Cardiac fibroblast (primary cell): ENCODE measurements around the gene PCDH17.

Source experiments
- DNase-seq, 2 donors: peaks; one replicate each; pipeline versions ENCODE4 v3.0.0 to v3.0.0-alpha.2; 2010; ENCODE audit warnings: low read depth in 2 of 2
- H3K4me3 ChIP-seq, 2 donors: replicated peaks in 1 of 2; 1 replicate in 1 of 2; 2 replicates in 1 of 2; pipeline ENCODE4 v1.5.1; 2011; ENCODE audit warnings: low read depth in 2 of 2, low read length in 2 of 2, mild to moderate bottlenecking in 2 of 2, moderate library complexity in 1 of 2
- TF ChIP-seq, protein P1 (sequence below): IDR thresholded peaks from one replicate; pipeline ENCODE4 v1.5.1; 2011; ENCODE audit warnings: low read depth, mild to moderate bottlenecking, low read length, inconsistent platforms

PCDH17 gene

DNA sequence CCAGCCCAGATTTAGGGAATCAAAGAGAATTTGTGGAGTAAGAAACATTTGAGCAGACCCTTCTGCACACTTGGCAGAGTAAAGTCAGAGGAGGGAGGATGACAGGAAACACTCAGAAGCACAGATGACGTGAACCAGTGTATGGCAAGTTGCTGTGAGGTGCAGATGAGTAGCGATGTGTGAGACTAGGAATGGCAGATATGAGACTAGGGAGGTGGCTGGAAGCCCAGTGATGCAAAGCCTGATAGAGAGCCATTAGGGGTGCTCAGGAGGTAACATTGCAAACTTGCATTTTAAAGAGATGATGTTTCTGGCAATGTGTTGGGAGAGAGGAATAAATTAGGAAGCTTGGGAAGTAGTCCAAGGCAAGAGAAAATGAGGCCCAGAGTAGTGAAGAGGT is 44.0 kb downstream of the PCDH17 start:
- no peak for DNase-seq

DNA sequence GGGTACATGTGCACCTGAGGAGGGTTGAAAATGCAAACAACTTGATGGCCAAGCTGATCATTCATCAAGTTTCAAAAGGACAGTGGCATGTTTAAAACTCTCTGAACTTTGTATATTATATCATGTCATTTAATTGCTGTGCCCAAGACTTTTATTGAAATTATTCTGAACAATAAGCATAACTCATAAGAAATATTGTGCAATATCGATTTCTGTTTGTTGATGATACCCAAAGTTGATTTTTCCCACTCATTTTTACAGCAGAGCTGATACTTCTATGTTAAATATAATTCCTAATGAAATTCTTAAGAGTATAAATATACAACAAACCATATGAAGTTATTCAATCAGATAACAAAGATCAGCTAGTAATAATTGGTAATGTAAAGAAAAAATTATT is 49.1 kb downstream of the PCDH17 start:
- TF ChIP-seq, protein P1, sequence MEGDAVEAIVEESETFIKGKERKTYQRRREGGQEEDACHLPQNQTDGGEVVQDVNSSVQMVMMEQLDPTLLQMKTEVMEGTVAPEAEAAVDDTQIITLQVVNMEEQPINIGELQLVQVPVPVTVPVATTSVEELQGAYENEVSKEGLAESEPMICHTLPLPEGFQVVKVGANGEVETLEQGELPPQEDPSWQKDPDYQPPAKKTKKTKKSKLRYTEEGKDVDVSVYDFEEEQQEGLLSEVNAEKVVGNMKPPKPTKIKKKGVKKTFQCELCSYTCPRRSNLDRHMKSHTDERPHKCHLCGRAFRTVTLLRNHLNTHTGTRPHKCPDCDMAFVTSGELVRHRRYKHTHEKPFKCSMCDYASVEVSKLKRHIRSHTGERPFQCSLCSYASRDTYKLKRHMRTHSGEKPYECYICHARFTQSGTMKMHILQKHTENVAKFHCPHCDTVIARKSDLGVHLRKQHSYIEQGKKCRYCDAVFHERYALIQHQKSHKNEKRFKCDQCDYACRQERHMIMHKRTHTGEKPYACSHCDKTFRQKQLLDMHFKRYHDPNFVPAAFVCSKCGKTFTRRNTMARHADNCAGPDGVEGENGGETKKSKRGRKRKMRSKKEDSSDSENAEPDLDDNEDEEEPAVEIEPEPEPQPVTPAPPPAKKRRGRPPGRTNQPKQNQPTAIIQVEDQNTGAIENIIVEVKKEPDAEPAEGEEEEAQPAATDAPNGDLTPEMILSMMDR, result no peak
- H3K4me3 ChIP-seq, result no peak overlapping the region
- no peak for DNase-seq

More for the DNA sequence above, 44.0 kb downstream of the PCDH17 start:
- TF ChIP-seq, protein P1, result no peak
- no peak overlapping the region for H3K4me3 ChIP-seq

DNA sequence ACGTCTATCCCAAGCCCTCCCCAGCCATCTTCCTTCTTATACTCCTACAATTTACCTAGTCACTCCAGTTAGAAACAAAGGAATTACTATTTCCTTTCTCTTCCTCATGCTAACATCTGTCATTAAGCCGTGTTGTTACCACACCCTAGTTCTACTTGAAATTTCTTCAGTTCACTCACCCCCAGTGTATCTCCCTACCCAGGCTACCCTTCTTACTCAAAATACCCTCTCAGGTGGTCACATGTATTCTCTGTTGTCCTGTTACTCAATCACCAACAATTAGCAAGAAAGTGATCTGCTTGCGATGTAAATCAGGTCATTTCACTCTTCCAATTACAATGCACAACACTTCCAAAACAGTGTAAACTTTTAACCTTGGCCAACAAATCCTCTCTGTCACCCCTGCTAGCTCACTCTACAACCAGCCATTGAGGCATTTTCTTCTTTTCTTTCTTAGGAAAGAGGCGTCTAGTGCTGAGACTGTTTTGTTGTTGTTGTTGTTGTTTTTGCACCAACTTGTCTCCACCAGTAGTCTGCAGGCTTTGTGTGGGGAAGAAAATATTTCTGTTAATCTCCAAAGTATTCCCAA is 50.7 kb downstream of the PCDH17 start:
- TF ChIP-seq, protein P1, result no peak
- no peak overlapping the region for H3K4me3 ChIP-seq
- DNase-seq, result no peak

DNA sequence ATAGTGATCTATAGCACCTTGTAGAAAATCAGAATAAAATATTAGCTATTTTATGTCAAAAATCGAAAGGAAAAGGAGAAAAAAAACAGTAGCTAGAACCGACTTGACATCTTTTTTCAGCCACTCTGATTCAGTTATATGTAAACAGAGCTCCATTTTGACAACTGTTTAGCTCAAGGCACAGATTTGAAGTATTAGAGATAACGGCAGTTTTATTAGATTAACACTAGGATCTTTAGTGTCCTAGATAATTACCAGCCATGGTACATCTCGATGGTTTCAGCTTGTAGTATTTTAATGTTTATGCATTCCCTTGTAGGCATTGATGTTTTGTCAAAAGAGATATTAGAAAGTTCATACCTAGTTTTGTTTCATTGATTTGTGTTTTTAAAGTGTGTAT is 67.3 kb downstream of the PCDH17 start:
- DNase-seq, result no peak
- TF ChIP-seq, protein P1, result no peak
- no peak overlapping the region for H3K4me3 ChIP-seq

DNA sequence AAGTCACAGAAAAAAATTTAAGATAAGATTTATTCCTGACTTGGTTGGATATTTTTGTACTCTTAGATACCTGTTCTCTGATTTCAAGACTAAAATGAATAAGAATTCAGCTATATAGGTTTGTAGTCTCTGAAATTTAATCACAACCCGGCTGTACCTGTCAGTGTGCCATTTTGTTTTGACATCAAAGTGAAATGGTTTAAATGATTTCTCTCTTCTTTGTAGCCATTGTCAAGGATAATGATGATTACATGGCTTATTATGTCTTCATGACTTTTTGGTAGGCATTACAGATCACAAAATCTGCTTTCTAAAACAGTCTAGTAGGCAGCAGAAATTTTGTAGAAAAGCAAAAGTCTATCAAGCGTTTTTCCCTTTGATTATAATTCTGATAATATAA is 72.5 kb downstream of the PCDH17 start:
- TF ChIP-seq, protein P1, result no peak
- DNase-seq, result no peak
- no peak overlapping the region for H3K4me3 ChIP-seq

DNA sequence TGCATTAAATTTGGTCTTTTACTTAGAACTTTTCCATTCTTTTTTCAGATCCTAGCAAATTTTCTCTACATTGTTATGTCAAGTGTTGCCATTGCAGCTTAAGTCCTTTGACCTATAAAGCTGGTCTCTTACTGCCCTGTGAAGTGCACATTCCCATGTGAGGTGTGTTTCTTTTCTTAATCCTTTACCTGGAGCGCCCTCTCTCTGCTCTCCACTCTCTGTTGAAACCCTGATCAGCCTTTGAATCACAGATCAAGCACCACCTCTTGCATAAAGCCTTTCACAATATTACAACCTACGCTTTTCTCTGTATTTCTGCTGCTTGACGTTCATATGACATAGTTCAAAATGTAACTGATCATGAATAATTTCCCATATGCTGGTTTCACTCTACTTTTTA is 84.8 kb downstream of the PCDH17 start:
- H3K4me3 ChIP-seq, result no peak overlapping the region
- no peak for DNase-seq
- TF ChIP-seq, protein P1, result no peak
